Liver (tissue), 9 donors: ENCODE data around the gene SMCO4. TPM values are rescaled to one million over a fixed set of nuclear protein-coding genes. Genes with fewer than 3 reads are reported as not detected.

Source experiments
- DNase-seq: peaks from one replicate; pipeline ENCODE4 v3.0.0-alpha.2; 2017; ENCODE audit warnings: low spot score
- H3K27ac ChIP-seq, 2 donors: one replicate each; pipeline ENCODE4 v1.7.0; 2013; ENCODE audit warnings: inconsistent platforms in 2 of 2, low read length in 2 of 2, control low read depth in 1 of 2, low read depth in 1 of 2, mild to moderate bottlenecking in 1 of 2
- H3K27me3 ChIP-seq, 4 donors: one replicate each; pipeline versions ENCODE4 v1.6.1 to v1.7.0; 2013; ENCODE audit warnings: low read length in 3 of 4, inconsistent platforms in 1 of 4, mild to moderate bottlenecking in 1 of 4, moderate library complexity in 1 of 4; ENCODE audit not compliant: control insufficient read depth in 4 of 4, insufficient read depth in 4 of 4
- H3K36me3 ChIP-seq, 4 donors: one replicate each; pipeline versions ENCODE4 v1.6.1 to v1.7.0; 2013; ENCODE audit warnings: low read length in 3 of 4, mild to moderate bottlenecking in 3 of 4, low read depth in 1 of 4, moderate library complexity in 1 of 4; ENCODE audit not compliant: control insufficient read depth in 4 of 4, insufficient read depth in 3 of 4
- H3K4me1 ChIP-seq, 4 donors: one replicate each; pipeline versions ENCODE4 v1.6.1 to v1.7.0; 2013; ENCODE audit warnings: low read length in 3 of 4, mild to moderate bottlenecking in 3 of 4, moderate library complexity in 1 of 4; ENCODE audit not compliant: control insufficient read depth in 4 of 4, insufficient read depth in 4 of 4
- H3K4me3 ChIP-seq, 3 donors: one replicate each; pipeline versions ENCODE4 v1.6.1 to v1.7.0; 2013; ENCODE audit warnings: low read length in 3 of 3, control low read depth in 1 of 3, low read depth in 1 of 3, mild to moderate bottlenecking in 1 of 3
- H3K9ac ChIP-seq, 2 donors: one replicate each; pipeline ENCODE4 v1.7.0; 2013; ENCODE audit warnings: low read length in 2 of 2, mild to moderate bottlenecking in 2 of 2, moderate library complexity in 2 of 2, control low read depth in 1 of 2, low read depth in 1 of 2
- H3K9me3 ChIP-seq, 4 donors: one replicate each; pipeline versions ENCODE4 v1.6.1 to v1.7.0; 2013; ENCODE audit warnings: low read length in 3 of 4; ENCODE audit not compliant: control insufficient read depth in 4 of 4
- EGR1 ChIP-seq, 2 donors: IDR thresholded peaks; 2 replicates each; pipeline ENCODE4 v1.6.1; 2016 to 2018; ENCODE audit warnings: antibody characterized with exemption in 2 of 2, low read depth in 2 of 2
- FOXA1 ChIP-seq: IDR thresholded peaks from 2 replicates; pipeline ENCODE4 v1.6.1; 2016; ENCODE audit warnings: antibody characterized with exemption
- FOXA2 ChIP-seq: IDR thresholded peaks from 2 replicates; pipeline ENCODE4 v1.6.1; 2016; ENCODE audit warnings: antibody characterized with exemption
- GABPA ChIP-seq, 2 donors: IDR thresholded peaks in 1 of 2; conservative IDR thresholded peaks in 1 of 2; 2 replicates each; pipeline ENCODE4 v1.6.1; 2016; ENCODE audit warnings: antibody characterized with exemption in 2 of 2, mild to moderate bottlenecking in 1 of 2, moderate library complexity in 1 of 2
- HNF4A ChIP-seq, 2 donors: conservative IDR thresholded peaks; 2 replicates each; pipeline ENCODE4 v1.6.1; 2016; ENCODE audit warnings: antibody characterized with exemption in 2 of 2, mild to moderate bottlenecking in 2 of 2
- HNF4G ChIP-seq: IDR thresholded peaks from 2 replicates; pipeline ENCODE4 v1.6.1; 2016; ENCODE audit warnings: antibody characterized with exemption
- JUND ChIP-seq, 2 donors: IDR thresholded peaks; 2 replicates each; pipeline ENCODE4 v1.6.1; 2016; ENCODE audit warnings: antibody characterized with exemption in 2 of 2
- NR2F2 ChIP-seq: IDR thresholded peaks from 2 replicates; pipeline ENCODE4 v1.6.1; 2016; ENCODE audit warnings: antibody characterized with exemption
- RAD21 ChIP-seq, 2 donors: IDR thresholded peaks; 2 replicates each; pipeline ENCODE4 v1.6.1; 2016; ENCODE audit warnings: antibody characterized with exemption in 2 of 2, mild to moderate bottlenecking in 2 of 2
- RXRA ChIP-seq, 2 donors: IDR thresholded peaks; 2 replicates each; pipeline ENCODE4 v1.6.1; 2017 to 2018; ENCODE audit warnings: antibody characterized with exemption in 2 of 2, mild to moderate bottlenecking in 1 of 2
- SP1 ChIP-seq: IDR thresholded peaks from 2 replicates; pipeline ENCODE4 v1.6.1; 2018; ENCODE audit warnings: antibody characterized with exemption, mild to moderate bottlenecking
- TAF1 ChIP-seq: conservative IDR thresholded peaks from 2 replicates; pipeline ENCODE4 v1.6.1; 2016; ENCODE audit warnings: antibody characterized with exemption, mild to moderate bottlenecking
- YY1 ChIP-seq: IDR thresholded peaks from 2 replicates; pipeline ENCODE4 v1.6.1; 2016; ENCODE audit warnings: antibody characterized with exemption, mild to moderate bottlenecking
- WGBS: extraction: QIAGEN DNeasy Blood & Tissue Kit; methylation state at CpG from one replicate; pipeline ENCODE4 v1.1.7; 2013; 5-methylcytosine and 5-hydroxymethylcytosine counted together
- polyA plus RNA-seq, 2 donors: library from polyadenylated mRNA; stranded (reverse) in 1 of 2; unstranded in 1 of 2; fragments of 200-250 nt in 1 of 2; fragments of >200 nt in 1 of 2; fragmentation: Nextera tagmentation in 1 of 2; extraction: Ambion mirVana in 1 of 2; gene quantifications; one replicate each; pipeline versions ENCODE4 v1.2.1 to v1.2.3, GENCODE V29; 2013 to 2015
- total RNA-seq, 2 donors: library from RNA; depleted of rRNA; stranded (reverse); fragments of >200 nt; gene quantifications; one replicate each; pipeline ENCODE4 v1.2.3, GENCODE V29; 2014
- TF ChIP-seq, protein P1 (sequence below): IDR thresholded peaks from 2 replicates; pipeline ENCODE4 v1.6.1; 2016; ENCODE audit warnings: antibody characterized with exemption
- TF ChIP-seq, protein P2 (sequence below): IDR thresholded peaks from 2 replicates; pipeline ENCODE4 v1.6.1; 2016; ENCODE audit warnings: antibody characterized with exemption
- TF ChIP-seq, protein P3 (sequence below): IDR thresholded peaks from 2 replicates; pipeline ENCODE4 v1.6.1; 2016; ENCODE audit warnings: antibody characterized with exemption
- TF ChIP-seq, protein P4 (sequence below): fragments of 150-350 bp; IDR thresholded peaks from 2 replicates; pipeline ENCODE4 v1.5.1; 2017; ENCODE audit warnings: improper control_type of control experiment, low read depth, low read length; ENCODE audit not compliant: missing input control
- TF ChIP-seq, protein P5 (sequence below): IDR thresholded peaks from 2 replicates; pipeline ENCODE4 v1.6.1; 2016; ENCODE audit warnings: antibody characterized with exemption, mild to moderate bottlenecking
- donor health status: healthy.
- donor health status: healthy.
- donor health status: healthy.
- donor health status: healthy.
- donor health status: healthy.

The SMCO4 gene
- total and polyA plus RNA-seq, 4 donors, result 21.2 to 98.8 (median 47.9) TPM

GRCh38 chr11:93489841-93490240 lies 53.4 kb downstream of the SMCO4 start:
- no peak for TF ChIP-seq GABPA (IDR thresholded peaks at IDR 0.05 in 1 of 2, conservative IDR thresholded peaks at IDR 0.05 in 1 of 2)
- TF ChIP-seq HNF4G, result no peak
- TF ChIP-seq EGR1 (IDR thresholded peaks at IDR 0.05; ENCODE audit: low read depth in 2 of 2), result no peak
- TF ChIP-seq RXRA (IDR thresholded peaks at IDR 0.05), result no peak
- TF ChIP-seq TAF1, result no peak
- TF ChIP-seq, protein P1, sequence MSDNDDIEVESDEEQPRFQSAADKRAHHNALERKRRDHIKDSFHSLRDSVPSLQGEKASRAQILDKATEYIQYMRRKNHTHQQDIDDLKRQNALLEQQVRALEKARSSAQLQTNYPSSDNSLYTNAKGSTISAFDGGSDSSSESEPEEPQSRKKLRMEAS, result no peak
- TF ChIP-seq HNF4A (conservative IDR thresholded peaks at IDR 0.05), result no peak
- TF ChIP-seq, protein P2, sequence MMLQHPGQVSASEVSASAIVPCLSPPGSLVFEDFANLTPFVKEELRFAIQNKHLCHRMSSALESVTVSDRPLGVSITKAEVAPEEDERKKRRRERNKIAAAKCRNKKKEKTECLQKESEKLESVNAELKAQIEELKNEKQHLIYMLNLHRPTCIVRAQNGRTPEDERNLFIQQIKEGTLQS, result no peak
- TF ChIP-seq, protein P3, sequence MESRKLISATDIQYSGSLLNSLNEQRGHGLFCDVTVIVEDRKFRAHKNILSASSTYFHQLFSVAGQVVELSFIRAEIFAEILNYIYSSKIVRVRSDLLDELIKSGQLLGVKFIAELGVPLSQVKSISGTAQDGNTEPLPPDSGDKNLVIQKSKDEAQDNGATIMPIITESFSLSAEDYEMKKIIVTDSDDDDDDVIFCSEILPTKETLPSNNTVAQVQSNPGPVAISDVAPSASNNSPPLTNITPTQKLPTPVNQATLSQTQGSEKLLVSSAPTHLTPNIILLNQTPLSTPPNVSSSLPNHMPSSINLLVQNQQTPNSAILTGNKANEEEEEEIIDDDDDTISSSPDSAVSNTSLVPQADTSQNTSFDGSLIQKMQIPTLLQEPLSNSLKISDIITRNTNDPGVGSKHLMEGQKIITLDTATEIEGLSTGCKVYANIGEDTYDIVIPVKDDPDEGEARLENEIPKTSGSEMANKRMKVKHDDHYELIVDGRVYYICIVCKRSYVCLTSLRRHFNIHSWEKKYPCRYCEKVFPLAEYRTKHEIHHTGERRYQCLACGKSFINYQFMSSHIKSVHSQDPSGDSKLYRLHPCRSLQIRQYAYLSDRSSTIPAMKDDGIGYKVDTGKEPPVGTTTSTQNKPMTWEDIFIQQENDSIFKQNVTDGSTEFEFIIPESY, result no peak
- TF ChIP-seq, protein P4, sequence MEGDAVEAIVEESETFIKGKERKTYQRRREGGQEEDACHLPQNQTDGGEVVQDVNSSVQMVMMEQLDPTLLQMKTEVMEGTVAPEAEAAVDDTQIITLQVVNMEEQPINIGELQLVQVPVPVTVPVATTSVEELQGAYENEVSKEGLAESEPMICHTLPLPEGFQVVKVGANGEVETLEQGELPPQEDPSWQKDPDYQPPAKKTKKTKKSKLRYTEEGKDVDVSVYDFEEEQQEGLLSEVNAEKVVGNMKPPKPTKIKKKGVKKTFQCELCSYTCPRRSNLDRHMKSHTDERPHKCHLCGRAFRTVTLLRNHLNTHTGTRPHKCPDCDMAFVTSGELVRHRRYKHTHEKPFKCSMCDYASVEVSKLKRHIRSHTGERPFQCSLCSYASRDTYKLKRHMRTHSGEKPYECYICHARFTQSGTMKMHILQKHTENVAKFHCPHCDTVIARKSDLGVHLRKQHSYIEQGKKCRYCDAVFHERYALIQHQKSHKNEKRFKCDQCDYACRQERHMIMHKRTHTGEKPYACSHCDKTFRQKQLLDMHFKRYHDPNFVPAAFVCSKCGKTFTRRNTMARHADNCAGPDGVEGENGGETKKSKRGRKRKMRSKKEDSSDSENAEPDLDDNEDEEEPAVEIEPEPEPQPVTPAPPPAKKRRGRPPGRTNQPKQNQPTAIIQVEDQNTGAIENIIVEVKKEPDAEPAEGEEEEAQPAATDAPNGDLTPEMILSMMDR, result no peak

DNA sequence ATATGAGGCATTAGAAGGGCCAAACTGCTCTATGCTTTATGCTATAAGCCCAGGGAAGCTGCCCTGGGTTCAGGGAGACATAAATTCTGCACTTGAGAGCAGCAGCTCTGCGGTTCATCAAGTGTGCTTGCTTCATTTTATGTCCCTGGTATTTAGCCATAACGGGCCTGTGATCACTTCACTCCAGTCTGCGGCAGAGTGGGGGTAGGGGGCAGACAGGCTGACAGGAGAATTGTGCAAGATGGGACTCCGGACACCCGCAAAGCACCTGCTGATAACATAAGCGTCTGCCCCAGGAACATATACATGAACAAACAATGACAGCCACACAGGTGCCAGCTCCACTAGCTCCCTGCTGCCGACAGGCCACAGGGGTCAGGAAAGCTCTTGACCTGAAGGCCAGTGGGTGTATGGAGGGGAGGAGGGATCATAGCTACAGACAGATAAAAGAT lies 56.1 kb downstream of the SMCO4 start:
- peaks cover 11 to 85% (median 67%) of the 10 kb centered on the region in 4 donors for H3K4me1 ChIP-seq
- H3K9ac ChIP-seq, result no peak overlapping the region
- H3K9me3 ChIP-seq, result no peaks in the 10 kb centered on the region
- peak; percentile 66 for DNase-seq
- H3K27ac ChIP-seq, result peak overlapping the region; percentile 63 to 89
- no peaks in the 10 kb centered on the region for H3K27me3 ChIP-seq
- no peaks in the 10 kb centered on the region for H3K36me3 ChIP-seq
- WGBS, result 23% methylated on average over 7 of the region's 7 CpGs
- H3K4me3 ChIP-seq, result no peak overlapping the region
- TF ChIP-seq, protein P1, result peak; percentile 92
- TF ChIP-seq GABPA (IDR thresholded peaks at IDR 0.05 in 1 of 2, conservative IDR thresholded peaks at IDR 0.05 in 1 of 2), result peak in 1 of 2 donors; percentile 55
- TF ChIP-seq NR2F2, result peak; percentile 91
- TF ChIP-seq, protein P5, sequence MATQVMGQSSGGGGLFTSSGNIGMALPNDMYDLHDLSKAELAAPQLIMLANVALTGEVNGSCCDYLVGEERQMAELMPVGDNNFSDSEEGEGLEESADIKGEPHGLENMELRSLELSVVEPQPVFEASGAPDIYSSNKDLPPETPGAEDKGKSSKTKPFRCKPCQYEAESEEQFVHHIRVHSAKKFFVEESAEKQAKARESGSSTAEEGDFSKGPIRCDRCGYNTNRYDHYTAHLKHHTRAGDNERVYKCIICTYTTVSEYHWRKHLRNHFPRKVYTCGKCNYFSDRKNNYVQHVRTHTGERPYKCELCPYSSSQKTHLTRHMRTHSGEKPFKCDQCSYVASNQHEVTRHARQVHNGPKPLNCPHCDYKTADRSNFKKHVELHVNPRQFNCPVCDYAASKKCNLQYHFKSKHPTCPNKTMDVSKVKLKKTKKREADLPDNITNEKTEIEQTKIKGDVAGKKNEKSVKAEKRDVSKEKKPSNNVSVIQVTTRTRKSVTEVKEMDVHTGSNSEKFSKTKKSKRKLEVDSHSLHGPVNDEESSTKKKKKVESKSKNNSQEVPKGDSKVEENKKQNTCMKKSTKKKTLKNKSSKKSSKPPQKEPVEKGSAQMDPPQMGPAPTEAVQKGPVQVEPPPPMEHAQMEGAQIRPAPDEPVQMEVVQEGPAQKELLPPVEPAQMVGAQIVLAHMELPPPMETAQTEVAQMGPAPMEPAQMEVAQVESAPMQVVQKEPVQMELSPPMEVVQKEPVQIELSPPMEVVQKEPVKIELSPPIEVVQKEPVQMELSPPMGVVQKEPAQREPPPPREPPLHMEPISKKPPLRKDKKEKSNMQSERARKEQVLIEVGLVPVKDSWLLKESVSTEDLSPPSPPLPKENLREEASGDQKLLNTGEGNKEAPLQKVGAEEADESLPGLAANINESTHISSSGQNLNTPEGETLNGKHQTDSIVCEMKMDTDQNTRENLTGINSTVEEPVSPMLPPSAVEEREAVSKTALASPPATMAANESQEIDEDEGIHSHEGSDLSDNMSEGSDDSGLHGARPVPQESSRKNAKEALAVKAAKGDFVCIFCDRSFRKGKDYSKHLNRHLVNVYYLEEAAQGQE, result peak; percentile 76
- TF ChIP-seq HNF4G, result peak; percentile 64
- TF ChIP-seq JUND (IDR thresholded peaks at IDR 0.05), result peak; percentile 50 to 82
- TF ChIP-seq, protein P3, result peak; percentile 91
- peak; percentile 93 for TF ChIP-seq SP1
- TF ChIP-seq, protein P2, result peak; percentile 72
- TF ChIP-seq FOXA2, result peak; percentile 73
- TF ChIP-seq YY1, result peak; percentile 88
- TF ChIP-seq HNF4A (conservative IDR thresholded peaks at IDR 0.05), result peak; percentile 95 to 96
- TF ChIP-seq TAF1, result no peak
- peak; percentile 65 to 74 for TF ChIP-seq RAD21 (IDR thresholded peaks at IDR 0.05)
- TF ChIP-seq FOXA1, result peak; percentile 88
- TF ChIP-seq RXRA (IDR thresholded peaks at IDR 0.05), result peak; percentile 98 to 99
- TF ChIP-seq, protein P4, result no peak

More at GRCh38 chr11:93489841-93490240, 53.4 kb downstream of the SMCO4 start:
- Histone ChIP-seq H3K27ac (peak overlapping the region in 1 of 2 donors; percentile 44), H3K9ac (no peak overlapping the region), H3K36me3 (no peaks in the 10 kb centered on the region), H3K9me3 (no peaks in the 10 kb centered on the region), H3K4me3 (no peak overlapping the region), H3K27me3 (no peaks in the 10 kb centered on the region), H3K4me1 (peaks cover 21 to 95% (median 87%) of the 10 kb centered on the region in 4 donors)
- 77% methylated on average over 3 of the region's 3 CpGs for WGBS
- no peak for DNase-seq
